Colonic mucosa (tissue), 4 donors: Measurements from ENCODE around the gene PHOX2A. TPM values are rescaled to one million over a fixed set of nuclear protein-coding genes. Genes with fewer than 3 reads are reported as not detected.
"Not testable (repeated sequence)": the region's sequence is repeated elsewhere in the genome, so short reads cannot be mapped to it uniquely, and the experiment has no call there.

Source experiments
- DNase-seq: peaks from one replicate; pipeline ENCODE4 v3.0.0-alpha.2; 2020
- H3K27ac ChIP-seq: fragments of 200-600 bp; one replicate; pipeline ENCODE4 v1.8.0; 2021
- H3K27me3 ChIP-seq: fragments of 200-600 bp; one replicate; pipeline ENCODE4 v1.8.0; 2021
- H3K36me3 ChIP-seq: fragments of 200-600 bp; one replicate; pipeline ENCODE4 v1.8.0; 2021
- H3K4me1 ChIP-seq: fragments of 200-600 bp; one replicate; pipeline ENCODE4 v1.8.0; 2021; ENCODE audit warnings: mild to moderate bottlenecking
- H3K4me3 ChIP-seq: fragments of 200-600 bp; one replicate; pipeline ENCODE4 v1.8.0; 2021
- H3K9ac ChIP-seq, 2 donors: one replicate each; pipeline ENCODE4 v1.7.0; 2013; ENCODE audit warnings: control low read depth in 2 of 2, low read depth in 2 of 2, low read length in 2 of 2
- H3K9me3 ChIP-seq: fragments of 200-600 bp; one replicate; pipeline ENCODE4 v1.8.0; 2021
- intact Hi-C: fragments of 100-400 bp; cut with DNase I; formaldehyde crosslinking; loops from one replicate; pipeline ENCODE4 v1.14.1; 2022
- total RNA-seq, 2 donors: library from RNA; stranded (reverse); fragmentation: NEBNext Ultra II Directional in 1 of 2; extraction: Animal tissue kit (Norgen Biotek cat#: 25700) in 1 of 2; gene quantifications; one replicate each; pipeline ENCODE4 v1.2.1, GENCODE V29; 2021
- TF ChIP-seq, protein P1 (sequence below): fragments of 200-600 bp; IDR thresholded peaks from one replicate; pipeline ENCODE4 v1.8.0; 2022; ENCODE audit warnings: antibody characterized with exemption, mild to moderate bottlenecking
- donor health status: healthy.
- donor health status: DM: no; HTN: no; CAD: no.
- donor health status: DM: no; HTN: no; CAD: no.

PHOX2A gene
- under 1 TPM; 0.27 to 0.37 TPM for total RNA-seq

DNA sequence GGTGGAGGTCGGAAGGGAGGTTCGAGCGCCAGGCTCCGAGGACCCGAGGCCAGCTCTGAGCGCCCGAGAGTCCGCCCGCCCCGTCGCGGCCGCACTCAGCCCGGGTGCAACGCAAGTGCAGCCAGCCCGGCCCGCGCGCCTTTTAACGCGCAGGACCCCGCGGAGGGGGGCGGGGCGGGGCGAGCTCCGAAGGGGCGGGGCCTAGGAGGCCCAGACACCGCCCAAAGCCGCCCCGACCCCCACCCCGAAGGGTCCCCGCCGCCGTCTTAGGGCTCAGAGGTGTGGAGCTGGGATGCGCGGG, at the start of gene PHOX2A:
Gene PHOX2A, minus strand, starts transcription at position 117 of the 301 bp plus-strand sequence. CDS start 172 bp downstream, outside the sequence.
- peaks cover 15% of the 10 kb centered on the region for H3K4me1 ChIP-seq
- intact Hi-C loops, result no loop called here
- no peaks in the 10 kb centered on the region for H3K36me3 ChIP-seq
- TF ChIP-seq, protein P1, sequence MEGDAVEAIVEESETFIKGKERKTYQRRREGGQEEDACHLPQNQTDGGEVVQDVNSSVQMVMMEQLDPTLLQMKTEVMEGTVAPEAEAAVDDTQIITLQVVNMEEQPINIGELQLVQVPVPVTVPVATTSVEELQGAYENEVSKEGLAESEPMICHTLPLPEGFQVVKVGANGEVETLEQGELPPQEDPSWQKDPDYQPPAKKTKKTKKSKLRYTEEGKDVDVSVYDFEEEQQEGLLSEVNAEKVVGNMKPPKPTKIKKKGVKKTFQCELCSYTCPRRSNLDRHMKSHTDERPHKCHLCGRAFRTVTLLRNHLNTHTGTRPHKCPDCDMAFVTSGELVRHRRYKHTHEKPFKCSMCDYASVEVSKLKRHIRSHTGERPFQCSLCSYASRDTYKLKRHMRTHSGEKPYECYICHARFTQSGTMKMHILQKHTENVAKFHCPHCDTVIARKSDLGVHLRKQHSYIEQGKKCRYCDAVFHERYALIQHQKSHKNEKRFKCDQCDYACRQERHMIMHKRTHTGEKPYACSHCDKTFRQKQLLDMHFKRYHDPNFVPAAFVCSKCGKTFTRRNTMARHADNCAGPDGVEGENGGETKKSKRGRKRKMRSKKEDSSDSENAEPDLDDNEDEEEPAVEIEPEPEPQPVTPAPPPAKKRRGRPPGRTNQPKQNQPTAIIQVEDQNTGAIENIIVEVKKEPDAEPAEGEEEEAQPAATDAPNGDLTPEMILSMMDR, result no peak
- peaks cover 71% of the 10 kb centered on the region for H3K27me3 ChIP-seq
- H3K27ac ChIP-seq, result no peak within 1 kb of the TSS
- no peak within 1 kb of the TSS for H3K9ac ChIP-seq
- H3K9me3 ChIP-seq, result no peaks in the 10 kb centered on the region
- no peak for DNase-seq
- no peak within 1 kb of the TSS for H3K4me3 ChIP-seq

DNA sequence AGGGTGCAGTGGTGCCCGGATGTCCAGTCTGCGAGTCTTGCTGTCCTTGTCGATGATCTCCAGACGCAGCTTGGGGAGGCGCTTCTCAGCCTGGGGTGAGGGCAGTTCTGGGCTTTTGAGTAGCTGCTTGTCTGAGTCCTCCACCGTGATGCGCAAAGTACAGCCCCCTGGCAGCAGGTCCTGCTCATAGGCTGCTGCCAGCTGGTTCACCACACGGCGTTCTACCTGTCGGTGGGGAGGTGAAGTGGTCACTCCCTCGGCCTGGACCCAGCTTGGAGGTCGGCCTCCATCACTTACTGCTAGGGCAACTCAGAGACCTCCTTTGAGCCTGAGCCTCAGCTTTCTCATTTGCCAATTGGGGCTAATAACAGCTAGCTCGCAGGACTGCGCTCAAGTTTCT, 49.4 kb upstream of the PHOX2A start:
- DNase-seq, result no peak
- intact Hi-C loops, result no loop called here
- Histone ChIP-seq H3K27me3 (no peaks in the 10 kb centered on the region), H3K9ac (no peak overlapping the region), H3K4me1 (no peaks in the 10 kb centered on the region), H3K27ac (no peak overlapping the region), H3K9me3 (no peaks in the 10 kb centered on the region), H3K4me3 (no peak overlapping the region), H3K36me3 (no peaks in the 10 kb centered on the region)
- TF ChIP-seq, protein P1, result no peak

DNA sequence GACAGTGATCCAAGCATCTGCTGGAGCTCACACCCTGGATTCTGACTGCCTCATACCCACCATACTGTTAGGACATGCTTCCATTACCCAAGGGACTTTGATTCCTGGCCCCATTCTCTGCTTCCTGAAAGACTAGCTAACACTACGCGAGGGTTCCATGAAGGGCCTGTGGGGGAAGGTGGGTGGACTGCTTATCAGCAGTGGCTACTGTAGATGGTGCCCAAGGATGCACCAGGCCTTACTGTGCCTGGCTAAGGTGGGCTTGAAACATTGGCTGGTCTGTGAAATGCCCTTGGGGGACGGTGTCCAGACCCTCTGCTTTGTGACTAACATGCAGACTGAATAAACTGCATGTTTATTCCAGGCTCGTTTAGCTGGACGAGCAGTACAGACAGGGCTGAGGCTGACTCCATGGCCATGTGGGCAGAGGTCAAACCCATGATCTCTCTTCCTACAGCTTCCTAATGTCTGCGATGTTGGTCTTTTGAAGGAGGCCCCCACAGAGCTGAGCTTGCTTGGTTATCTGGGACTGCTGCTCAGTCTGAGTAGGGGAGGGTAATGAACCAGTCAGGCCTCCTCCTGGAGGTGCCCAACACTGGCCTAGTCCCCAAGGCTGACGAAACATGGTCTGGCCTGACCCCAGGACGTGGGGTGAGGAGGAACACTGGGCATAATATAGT, 48.3 kb upstream of the PHOX2A start:
- Histone ChIP-seq H3K4me1 (no peaks in the 10 kb centered on the region), H3K27ac (no peak overlapping the region), H3K36me3 (no peaks in the 10 kb centered on the region), H3K9ac (no peak overlapping the region), H3K4me3 (no peak overlapping the region), H3K27me3 (no peaks in the 10 kb centered on the region), H3K9me3 (no peaks in the 10 kb centered on the region)
- TF ChIP-seq, protein P1, result no peak
- intact Hi-C loops, result no loop called here
- no peak for DNase-seq

DNA sequence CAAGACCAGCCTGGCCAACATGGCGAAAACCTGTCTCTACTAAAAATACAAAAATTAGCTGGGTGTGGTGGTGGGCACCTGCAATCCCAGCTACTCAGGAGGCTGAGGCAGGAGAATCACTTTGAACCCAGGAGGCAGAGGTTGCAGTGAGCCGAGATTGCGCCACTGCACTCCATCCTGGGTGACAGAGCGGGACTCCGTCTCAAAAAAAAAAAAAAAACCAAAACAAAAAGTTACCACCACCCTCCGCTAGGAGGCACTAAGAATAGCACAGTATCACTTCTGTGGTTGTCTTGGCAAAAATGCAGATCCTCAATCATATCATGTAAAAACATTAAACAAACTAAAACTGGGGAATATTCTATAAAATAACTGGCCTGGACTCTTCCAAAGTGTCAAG, 46.8 kb upstream of the PHOX2A start:
- H3K4me3 ChIP-seq, H3K9ac ChIP-seq, intact Hi-C loops, H3K27ac ChIP-seq, H3K9me3 ChIP-seq, H3K36me3 ChIP-seq, H3K4me1 ChIP-seq, DNase-seq, H3K27me3 ChIP-seq: not testable (repeated sequence)
- TF ChIP-seq, protein P1, result peak; percentile 21

DNA sequence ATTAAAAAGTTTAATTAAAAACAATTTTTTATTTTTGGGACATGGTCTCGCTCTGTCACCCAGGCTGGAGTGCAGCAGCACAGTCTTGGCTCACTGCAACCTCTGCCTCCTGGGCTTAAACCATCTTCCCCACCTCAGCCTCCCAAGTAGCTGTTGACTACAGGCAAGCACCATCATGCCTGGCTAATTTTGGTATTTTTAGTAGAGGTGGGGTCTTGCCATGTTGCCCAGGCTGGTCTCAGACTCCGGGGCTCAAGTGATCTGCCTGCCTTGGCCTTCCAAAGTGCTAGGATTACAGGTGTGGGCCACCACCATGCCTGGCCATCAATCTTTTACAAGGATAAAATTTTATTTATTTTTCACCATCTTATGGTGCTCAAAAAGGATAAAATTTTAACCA, 43.3 kb upstream of the PHOX2A start:
- TF ChIP-seq, protein P1, result no peak
- Histone ChIP-seq H3K4me3 (no peak overlapping the region), H3K27ac (no peak overlapping the region), H3K27me3 (no peaks in the 10 kb centered on the region), H3K9me3 (no peaks in the 10 kb centered on the region), H3K9ac (no peak overlapping the region), H3K36me3 (no peaks in the 10 kb centered on the region), H3K4me1 (no peaks in the 10 kb centered on the region)
- intact Hi-C loops, result no loop called here
- DNase-seq, result no peak
